ENCODE results near the gene CDKN1B.

Gene CDKN1B

DNA sequence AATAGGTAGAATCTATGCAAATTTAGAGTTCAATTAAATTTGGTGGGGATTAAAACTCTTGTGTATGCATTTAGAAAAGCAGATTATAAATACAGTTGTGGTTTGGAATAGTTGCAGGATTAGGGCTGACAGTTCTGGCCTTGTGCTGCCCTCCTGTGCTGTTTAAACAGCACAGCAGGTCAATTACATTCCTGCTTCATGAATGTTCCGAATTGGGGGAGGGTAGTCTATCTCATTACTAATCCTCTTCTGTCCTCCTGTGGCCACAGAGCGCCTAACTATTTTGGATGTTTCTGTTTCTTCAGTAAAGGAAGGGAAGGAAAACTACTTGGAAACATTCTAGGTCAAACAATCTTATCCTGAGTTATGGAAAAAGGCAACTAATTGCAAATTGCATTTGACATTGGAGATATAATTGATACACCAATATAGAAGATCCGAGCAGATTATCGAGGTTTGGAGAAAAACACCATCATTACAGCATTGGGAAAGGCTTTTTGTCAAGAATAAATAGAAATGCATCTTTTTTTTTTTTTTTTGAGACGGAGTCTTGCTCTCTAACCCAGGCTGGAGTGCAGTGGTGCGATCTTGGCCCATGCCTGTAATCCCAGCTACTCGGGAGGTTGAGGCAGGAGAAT, 12.5 kb upstream of the CDKN1B start:
- DNase-seq: peak; percentile 73

DNA sequence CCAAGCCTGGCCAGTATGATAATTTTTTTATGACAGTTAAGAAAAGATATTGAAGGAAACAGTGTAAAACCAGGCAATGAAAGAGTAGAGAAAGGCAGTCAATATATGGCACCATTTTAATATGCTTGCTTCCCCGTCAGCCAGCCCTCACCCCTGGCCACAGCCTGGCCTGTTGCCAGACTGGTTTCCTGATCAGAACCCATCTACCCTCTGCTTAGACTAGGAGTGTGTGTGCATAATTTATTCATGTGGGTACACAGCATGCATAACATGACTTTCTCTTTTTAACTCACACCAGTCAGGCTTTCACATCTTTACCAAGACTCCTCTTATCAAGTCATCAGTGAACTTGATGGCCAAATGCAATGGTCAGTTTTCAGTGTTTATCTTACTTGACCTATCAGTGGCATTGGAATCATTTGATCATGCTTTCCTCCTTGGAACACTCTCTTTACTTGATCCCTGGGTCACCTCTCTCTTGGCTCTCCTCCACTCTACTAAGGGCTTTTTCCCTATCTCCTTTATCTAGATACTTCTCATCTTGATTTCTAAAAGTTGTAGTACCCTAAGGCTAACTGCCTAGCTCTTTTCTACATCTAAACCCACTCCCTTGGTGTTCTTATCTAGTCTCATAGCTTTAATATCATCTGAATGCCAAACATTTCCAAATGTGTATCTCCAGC, 11.2 kb upstream of the CDKN1B start:
- no peak for DNase-seq

DNA sequence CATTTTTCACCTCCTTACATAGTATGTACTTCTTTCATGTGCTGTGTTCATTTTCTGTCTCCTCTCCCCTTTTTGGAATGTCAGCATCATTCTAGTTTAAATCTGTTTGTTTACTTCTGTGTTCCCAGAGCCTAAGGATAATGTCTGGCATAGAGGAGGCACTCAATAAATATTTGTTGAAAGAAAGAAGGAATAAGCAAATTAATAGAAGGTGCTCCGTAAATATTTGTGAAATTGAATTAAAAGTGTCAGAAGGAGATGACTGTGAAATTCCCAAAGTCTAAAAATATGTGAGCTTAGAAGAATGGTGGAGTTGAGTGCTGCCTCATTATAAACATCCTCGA, 3.3 kb upstream of the CDKN1B start:
- DNase-seq: no peak

DNA sequence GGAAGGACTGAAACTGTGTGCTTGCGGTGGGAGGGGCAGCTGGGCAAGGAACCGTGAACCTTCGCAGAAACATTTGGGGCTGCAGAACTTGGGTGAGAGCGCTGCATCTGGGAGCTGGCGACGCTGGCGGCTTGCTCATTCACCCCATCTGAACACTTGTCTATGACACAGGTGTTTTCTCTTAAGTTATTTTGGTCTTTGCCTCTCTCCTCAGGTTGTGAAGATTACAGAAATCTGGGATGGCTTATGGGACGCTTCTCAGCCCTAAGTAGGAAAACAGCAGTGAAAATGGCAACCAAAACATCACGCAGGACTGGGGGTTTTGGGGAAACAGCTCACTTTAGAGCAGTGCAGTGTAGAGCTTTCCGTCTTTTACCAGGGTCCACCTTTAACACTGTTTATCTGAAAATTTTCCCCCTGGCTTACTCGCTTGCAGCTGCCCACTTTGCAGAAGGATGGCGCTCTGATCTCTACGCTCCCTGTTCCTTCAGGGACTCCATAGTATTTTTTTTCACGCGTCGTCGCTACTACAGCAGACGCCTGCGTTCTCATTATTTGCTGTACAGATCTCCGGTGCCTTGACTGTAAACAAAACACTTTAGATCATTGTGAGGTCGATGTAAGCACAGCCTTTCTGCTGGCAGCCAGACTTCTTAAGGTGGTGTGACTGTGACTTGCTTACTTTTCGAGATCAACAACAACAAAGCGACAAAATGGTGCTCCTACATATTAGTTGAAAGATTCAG, 2.7 kb upstream of the CDKN1B start:
- peak; percentile 19 for DNase-seq

DNA sequence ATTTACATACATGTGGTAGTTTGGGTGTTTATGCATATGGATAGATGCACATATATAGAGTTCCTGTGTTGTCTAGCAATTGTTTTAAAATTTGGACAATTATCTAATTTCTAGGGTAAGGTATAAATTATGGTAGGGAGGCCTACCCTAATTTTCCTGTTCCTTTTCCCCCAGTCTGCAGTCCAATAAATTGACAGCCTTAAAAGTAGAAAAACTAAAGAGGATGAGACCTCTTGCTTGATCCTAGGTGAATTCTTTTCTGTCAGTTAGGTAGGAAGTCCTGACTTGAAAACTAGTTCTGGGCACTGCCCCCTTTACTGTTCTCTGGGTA, 2.1 kb upstream of the CDKN1B start:
- no peak for DNase-seq

DNA sequence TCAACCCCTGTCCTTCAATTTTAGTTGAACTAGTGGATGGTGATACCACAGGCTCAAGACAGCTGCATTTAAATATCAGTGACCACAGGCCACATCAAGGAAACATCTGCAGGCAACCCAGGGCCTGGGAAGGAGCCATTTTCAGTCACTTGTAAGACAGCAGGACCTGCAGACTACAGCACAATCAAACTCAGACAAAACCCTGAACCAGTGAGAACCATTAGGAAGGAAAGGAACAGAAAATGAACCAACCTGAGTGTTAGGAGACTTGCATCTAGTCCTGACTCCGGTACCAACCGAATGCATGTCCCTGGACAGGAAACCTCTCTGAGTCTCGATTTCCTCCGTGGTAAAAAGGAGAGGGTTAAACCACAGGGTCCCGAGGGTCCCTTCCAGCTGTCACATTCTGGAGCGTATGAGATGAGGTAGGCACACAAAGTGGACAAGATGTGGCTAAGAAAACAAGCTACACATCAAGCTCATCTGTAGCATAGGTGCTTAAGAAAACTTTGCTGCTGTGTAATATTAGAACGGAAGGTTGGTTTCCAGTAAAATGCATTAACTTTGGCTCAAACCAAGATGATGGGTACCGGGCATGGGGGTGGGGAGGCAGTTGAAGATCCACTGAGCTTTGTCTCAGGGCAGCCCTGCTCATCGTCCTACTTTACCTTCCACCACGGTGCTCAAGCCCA, 1.6 kb upstream of the CDKN1B start:
- no peak for DNase-seq

DNA sequence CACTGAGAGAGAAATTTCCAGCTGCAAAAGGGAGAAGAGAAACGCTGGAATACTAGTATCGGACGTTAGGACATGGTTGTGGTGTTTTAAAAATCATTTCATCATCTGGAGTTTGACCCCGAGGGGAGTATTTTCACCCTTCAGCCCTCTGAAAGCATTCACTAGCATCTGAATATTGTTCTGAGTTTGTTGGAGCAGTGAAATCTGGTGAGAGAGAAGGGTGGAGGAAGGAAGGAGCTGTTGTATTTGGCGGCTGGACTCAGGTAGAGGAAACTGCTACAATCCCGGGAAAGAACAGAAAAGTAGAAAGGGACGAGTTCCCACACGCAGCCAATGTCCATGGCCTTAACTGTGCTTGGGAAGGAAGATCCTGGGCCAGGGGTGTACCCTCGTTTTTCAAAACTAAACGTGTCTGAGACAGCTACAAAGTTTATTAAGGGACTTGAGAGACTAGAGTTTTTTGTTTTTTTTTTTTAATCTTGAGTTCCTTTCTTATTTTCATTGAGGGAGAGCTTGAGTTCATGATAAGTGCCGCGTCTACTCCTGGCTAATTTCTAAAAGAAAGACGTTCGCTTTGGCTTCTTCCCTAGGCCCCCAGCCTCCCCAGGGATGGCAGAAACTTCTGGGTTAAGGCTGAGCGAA, 896 bp upstream of the CDKN1B start:
- DNase-seq: no peak

DNA sequence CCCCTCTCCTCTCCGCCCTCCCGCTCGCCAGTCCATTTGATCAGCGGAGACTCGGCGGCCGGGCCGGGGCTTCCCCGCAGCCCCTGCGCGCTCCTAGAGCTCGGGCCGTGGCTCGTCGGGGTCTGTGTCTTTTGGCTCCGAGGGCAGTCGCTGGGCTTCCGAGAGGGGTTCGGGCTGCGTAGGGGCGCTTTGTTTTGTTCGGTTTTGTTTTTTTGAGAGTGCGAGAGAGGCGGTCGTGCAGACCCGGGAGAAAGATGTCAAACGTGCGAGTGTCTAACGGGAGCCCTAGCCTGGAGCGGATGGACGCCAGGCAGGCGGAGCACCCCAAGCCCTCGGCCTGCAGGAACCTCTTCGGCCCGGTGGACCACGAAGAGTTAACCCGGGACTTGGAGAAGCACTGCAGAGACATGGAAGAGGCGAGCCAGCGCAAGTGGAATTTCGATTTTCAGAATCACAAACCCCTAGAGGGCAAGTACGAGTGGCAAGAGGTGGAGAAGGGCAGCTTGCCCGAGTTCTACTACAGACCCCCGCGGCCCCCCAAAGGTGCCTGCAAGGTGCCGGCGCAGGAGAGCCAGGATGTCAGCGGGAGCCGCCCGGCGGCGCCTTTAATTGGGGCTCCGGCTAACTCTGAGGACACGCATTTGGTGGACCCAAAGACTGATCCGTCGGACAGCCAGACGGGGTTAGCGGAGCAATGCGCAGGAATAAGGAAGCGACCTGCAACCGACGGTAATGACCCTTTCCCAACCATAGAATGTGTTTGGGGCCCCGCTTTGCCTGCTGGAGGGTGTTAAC, 615 bp downstream of the CDKN1B start:
- DNase-seq: no peak

DNA sequence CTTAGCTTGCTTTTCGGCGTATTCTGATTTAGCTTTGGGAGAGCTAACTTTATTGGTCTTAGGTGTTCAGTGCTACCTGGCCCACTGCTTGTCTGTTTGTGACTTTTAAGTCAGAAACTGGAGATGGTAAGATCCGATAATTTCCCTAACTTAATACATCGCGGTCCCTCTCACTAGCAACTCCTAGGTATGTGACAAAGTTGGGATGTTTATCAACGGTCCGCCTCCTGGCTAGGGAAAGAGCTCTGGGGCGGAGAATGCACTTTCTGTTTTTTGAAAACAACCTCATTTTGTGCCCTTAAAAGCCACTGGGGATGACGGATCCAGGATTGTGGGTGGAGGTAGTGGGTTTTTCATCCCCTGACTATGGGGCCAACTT, 1.2 kb downstream of the CDKN1B start:
- DNase-seq: no peak

DNA sequence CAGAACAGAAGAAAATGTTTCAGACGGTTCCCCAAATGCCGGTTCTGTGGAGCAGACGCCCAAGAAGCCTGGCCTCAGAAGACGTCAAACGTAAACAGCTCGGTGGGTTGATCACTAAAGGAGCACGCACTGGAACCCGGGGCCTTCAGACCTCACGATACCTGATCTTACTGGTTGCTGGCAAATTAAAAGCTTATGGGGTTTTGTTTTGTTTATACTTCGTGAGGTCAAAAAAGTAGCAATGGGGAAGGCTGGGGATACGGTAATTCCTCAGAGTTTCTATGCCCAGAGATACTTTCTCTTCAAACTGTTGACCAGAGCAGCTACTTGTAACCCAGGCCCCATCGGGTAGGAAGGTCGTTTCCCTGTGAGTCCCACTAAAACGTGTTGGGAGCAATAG, 1.7 kb downstream of the CDKN1B start:
- no peak for DNase-seq

DNA sequence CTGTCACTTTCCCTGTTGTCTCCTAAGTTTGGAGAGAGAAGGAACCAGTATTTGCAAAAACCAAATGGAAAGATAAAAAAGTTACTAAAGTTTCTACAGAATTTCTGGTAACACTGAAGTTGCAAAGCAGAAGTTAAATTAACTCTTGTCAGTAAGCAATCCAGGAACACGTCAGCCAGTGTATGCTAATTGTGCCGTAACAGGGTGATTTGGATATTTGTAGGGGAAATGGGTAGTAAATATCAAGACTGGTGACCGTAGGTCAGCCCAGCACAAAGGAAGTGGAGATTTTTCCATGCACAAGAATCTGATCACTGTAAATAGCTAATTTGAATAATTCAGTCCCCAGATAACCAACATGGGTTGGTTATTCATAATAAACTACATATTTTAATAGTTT, 2.3 kb downstream of the CDKN1B start:
- DNase-seq: no peak

DNA sequence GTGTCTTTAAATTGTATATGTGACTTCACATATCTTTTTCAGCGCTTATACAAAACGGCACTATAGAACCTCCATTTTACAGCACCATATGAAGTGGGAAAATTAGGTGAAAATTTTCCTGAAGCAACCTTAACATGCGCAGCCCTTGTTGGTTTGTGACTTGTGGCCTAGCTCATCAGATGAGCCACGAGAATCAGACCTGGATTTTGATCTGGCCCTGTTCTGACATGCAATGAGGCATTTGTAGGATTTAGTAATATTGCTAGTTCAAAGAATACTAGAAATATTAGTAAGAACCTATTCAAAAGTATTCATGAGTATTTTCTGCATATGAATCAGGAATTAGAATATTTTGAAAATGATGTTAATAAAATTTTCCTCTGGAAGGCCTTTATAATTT, 2.9 kb downstream of the CDKN1B start:
- DNase-seq: no peak

DNA sequence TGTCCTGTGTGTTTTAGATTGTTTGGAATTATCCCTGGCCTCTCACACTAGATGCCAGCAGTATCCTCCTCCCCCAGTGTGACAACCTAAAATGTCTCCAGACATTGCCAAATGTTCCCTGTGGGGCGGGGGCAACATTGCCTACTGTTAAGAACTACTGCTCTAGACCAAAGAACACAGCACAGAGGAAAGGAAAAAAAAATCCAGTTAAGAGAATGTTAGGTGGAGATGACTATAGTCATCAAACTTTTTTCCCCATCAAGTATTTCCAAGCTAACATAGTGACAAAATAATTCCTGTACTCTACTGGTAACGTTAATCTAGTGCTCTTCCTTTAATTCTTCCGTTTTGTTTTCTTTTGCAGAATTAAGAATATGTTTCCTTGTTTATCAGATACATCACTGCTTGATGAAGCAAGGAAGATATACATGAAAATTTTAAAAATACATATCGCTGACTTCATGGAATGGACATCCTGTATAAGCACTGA, 3.5 kb downstream of the CDKN1B start:
- no peak for DNase-seq

DNA sequence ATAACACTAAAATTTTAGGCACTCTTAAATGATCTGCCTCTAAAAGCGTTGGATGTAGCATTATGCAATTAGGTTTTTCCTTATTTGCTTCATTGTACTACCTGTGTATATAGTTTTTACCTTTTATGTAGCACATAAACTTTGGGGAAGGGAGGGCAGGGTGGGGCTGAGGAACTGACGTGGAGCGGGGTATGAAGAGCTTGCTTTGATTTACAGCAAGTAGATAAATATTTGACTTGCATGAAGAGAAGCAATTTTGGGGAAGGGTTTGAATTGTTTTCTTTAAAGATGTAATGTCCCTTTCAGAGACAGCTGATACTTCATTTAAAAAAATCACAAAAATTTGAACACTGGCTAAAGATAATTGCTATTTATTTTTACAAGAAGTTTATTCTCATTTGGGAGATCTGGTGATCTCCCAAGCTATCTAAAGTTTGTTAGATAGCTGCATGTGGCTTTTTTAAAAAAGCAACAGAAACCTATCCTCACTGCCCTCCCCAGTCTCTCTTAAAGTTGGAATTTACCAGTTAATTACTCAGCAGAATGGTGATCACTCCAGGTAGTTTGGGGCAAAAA, 4.1 kb downstream of the CDKN1B start:
- peak; percentile 11 for DNase-seq

DNA sequence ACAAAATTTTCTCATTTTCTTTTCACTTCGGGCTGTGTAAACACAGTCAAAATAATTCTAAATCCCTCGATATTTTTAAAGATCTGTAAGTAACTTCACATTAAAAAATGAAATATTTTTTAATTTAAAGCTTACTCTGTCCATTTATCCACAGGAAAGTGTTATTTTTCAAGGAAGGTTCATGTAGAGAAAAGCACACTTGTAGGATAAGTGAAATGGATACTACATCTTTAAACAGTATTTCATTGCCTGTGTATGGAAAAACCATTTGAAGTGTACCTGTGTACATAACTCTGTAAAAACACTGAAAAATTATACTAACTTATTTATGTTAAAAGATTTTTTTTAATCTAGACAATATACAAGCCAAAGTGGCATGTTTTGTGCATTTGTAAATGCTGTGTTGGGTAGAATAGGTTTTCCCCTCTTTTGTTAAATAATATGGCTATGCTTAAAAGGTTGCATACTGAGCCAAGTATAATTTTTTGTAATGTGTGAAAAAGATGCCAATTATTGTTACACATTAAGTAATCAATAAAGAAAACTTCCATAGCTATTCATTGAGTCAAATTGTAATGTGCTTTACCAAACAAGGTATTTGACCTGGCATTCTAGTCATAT, 4.8 kb downstream of the CDKN1B start:
- no peak for DNase-seq

DNA sequence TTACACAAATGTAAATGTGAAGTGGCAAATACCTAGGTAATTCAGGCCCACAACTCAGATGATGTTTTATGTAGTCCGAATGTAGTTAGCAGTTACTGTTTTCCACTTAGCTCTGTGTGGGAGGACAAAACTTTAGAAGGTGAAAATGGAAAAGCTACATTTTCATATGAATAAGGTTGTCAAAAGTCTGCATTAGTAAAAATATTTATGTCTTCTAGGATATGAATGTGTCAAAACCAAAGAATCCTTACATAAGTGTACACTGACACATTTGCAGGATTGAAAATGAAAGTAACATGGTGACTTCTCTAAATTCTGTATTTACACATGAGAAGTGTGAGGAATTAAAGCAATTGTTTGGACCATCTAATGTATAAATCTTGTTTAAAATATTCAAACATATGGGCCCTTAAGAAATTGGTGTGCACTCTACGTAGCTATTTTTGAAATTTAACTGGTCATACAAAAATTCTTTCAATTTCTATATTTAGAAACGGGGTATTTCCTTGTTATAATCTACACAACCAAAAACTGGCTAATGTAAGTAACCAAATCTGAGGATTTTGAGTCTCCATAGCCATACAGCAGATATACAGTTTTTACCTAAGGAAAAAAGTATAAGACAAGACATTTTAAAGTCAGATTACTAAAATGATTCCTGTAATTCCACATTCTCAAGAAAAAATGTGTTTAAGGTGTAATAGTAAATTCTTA, 5.4 kb downstream of the CDKN1B start:
- peak; percentile 16 for DNase-seq

DNA sequence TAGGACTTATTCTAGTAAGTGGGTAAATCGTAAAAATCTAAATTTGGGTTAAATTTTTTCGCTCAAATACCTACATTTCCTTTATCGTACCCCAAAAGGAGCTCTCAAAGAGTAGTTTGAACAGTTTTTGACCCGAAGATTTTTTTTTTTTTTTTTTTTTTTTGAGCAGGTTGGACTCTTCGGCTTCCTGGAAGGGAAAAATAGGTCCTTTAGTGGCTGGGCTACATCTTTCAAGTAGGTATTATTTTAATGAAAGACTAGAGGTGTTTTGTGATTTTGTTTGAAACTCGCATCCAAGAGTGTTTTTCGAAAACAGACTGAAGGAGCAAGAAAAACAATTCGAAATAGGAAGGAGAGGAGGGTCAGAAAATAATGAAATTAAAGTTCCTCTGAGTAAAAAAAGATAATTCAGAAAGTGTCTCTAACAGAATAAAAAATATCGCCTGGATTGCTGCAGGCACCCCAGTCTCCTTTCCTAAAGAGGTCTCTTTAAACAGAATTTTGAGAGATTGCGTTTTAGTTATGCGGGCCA, 6.0 kb downstream of the CDKN1B start:
- no peak for DNase-seq

DNA sequence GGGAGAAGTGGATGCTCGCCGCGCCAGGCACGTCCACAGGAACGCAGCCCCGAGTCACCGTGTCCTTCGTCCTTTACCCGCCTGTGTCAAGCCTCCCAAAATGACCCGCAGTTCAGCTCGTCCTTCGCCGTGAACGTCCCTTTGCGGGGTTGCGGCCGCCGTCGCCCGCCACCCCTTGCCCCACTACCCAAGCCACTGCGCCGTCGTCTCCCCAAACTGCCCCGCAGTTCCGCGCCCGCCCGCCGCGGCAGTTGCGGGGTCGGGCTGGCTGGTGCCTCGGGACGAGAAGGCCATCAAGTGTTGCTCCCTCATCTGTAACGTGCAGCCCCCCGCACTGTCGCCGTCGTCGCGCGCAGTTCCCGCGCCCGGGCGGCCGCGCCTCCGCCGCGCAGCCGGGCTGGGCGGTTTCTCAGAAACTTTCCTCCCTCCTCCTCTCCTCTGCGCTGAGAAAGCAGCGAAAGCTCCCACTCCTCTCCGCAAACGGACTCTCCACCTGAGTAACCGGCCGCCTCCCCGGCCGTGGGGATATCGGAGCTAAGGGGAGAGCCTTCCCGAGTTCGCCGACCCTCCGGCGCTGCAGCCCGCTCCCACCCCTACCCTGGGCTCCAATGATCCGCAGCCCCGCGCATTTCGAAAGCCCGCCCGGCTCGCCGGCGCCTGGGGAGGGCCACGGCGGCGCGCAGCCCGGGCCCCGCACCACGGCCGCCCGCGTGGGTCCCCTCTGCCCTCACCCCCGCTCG, 6.7 kb downstream of the CDKN1B start:
- DNase-seq: no peak

DNA sequence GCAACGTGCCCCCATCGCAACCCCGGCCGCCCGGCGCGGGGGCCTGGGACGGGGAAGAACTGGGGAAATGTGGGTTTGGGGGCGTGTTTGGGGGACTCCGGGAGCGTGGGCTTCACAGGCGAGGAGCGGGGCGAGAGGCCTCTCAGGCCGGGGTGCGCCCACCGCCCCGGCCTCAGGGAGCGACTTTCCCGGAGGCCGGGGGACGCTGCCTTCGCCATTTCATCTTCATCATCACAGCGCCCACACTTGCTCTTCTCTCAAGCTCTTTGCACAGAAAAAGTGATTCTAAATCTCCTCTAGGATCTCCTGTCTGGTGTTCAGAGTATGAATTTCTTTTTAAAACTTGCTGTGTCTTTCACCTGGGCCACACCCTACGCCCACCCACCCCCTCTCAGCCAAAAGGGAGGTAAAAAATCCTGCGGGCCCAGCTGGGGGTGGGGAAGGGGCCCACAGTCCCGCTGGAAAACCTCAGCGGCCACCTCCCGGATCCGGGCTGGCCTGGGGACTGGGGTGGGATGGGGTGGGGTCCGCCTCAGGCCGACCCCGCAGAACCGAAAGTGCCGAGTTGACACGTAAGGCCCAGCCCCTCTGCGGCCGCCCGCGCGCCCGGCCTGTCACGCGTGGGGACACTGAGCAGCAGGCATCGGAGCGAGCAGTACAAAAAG, 7.4 kb downstream of the CDKN1B start:
- DNase-seq: no peak

Measured in NCI-H748 treated with DMSO at 0.1 percent for 48 hours (cell line).